ENCODE data around the gene C9orf78.

The C9orf78 gene

GRCh38 chr9:129875181-129875611 lies 40.1 kb upstream of the C9orf78 start:
- Histone ChIP-seq H3K27me3 (replicated peaks; ENCODE audit: insufficient read depth, low read length) (no peaks in the 10 kb centered on the region), H3K4me3 (ENCODE audit: low read length) (no peak overlapping the region), H4K20me1 (ENCODE audit: insufficient read depth, low read length) (no peaks in the 10 kb centered on the region), H3K9ac (ENCODE audit: low read length) (no peak overlapping the region), H3K27ac (ENCODE audit: low read length) (no peak overlapping the region), H3K79me2 (ENCODE audit: low read length) (no peaks in the 10 kb centered on the region), H3K9me3 (replicated peaks; ENCODE audit: insufficient read depth, low read length) (no peaks in the 10 kb centered on the region), H3K9me2 (replicated peaks; ENCODE audit: insufficient read depth, low read length) (no peaks in the 10 kb centered on the region), H3K4me1 (ENCODE audit: low read length) (no peaks in the 10 kb centered on the region), H3K4me2 (ENCODE audit: low read depth, low read length) (no peak overlapping the region), H2AFZ (ENCODE audit: low read length) (no peak overlapping the region), H3F3A (ENCODE audit: insufficient read depth, low read length) (no peaks in the 10 kb centered on the region), H3K36me3 (replicated peaks; ENCODE audit: insufficient read depth, low read length) (no peaks in the 10 kb centered on the region)
- DNase-seq: no peak
- TF ChIP-seq CTCF (IDR thresholded peaks at IDR 0.05; ENCODE audit: low read length): no peak
- no peak for TF ChIP-seq EZH2phosphoT487 (IDR thresholded peaks at IDR 0.05; ENCODE audit: low read length)
- no peak for TF ChIP-seq EZH2 (optimal IDR thresholded peaks at IDR 0.05; ENCODE audit: low read depth, low read length)

- Histone ChIP-seq H3K4me2 (ENCODE audit: low read depth, low read length) (no peak overlapping the region), H3K36me3 (replicated peaks; ENCODE audit: insufficient read depth, low read length) (no peaks in the 10 kb centered on the region), H3K4me1 (ENCODE audit: low read length) (no peaks in the 10 kb centered on the region), H4K20me1 (ENCODE audit: insufficient read depth, low read length) (no peaks in the 10 kb centered on the region), H3K9ac (ENCODE audit: low read length) (no peak overlapping the region), H3F3A (ENCODE audit: insufficient read depth, low read length) (no peaks in the 10 kb centered on the region), H3K9me2 (replicated peaks; ENCODE audit: insufficient read depth, low read length) (no peaks in the 10 kb centered on the region), H2AFZ (ENCODE audit: low read length) (no peak overlapping the region), H3K4me3 (ENCODE audit: low read length) (no peak overlapping the region), H3K9me3 (replicated peaks; ENCODE audit: insufficient read depth, low read length) (no peaks in the 10 kb centered on the region), H3K27me3 (replicated peaks; ENCODE audit: insufficient read depth, low read length) (no peaks in the 10 kb centered on the region), H3K27ac (ENCODE audit: low read length) (no peak overlapping the region), H3K79me2 (ENCODE audit: low read length) (no peaks in the 10 kb centered on the region)
- TF ChIP-seq CTCF (IDR thresholded peaks at IDR 0.05; ENCODE audit: low read length): no peak
- TF ChIP-seq EZH2 (optimal IDR thresholded peaks at IDR 0.05; ENCODE audit: low read depth, low read length): no peak
- no peak for TF ChIP-seq EZH2phosphoT487 (IDR thresholded peaks at IDR 0.05; ENCODE audit: low read length)
- no peak for DNase-seq
Measured at GRCh38 chr9:129874261-129875101, 39.4 kb upstream of the C9orf78 start.

GRCh38 chr9:129873563-129874190 lies 38.6 kb upstream of the C9orf78 start:
- DNase-seq: no peak
- no peaks in the 10 kb centered on the region for H3K27me3 ChIP-seq (replicated peaks; ENCODE audit: insufficient read depth, low read length)
- H3K9me2 ChIP-seq (replicated peaks; ENCODE audit: insufficient read depth, low read length): no peaks in the 10 kb centered on the region
- no peak overlapping the region for H3K27ac ChIP-seq (ENCODE audit: low read length)
- no peak overlapping the region for H2AFZ ChIP-seq (ENCODE audit: low read length)
- H3K36me3 ChIP-seq (replicated peaks; ENCODE audit: insufficient read depth, low read length): no peaks in the 10 kb centered on the region
- H3K79me2 ChIP-seq (ENCODE audit: low read length): no peaks in the 10 kb centered on the region
- H4K20me1 ChIP-seq (ENCODE audit: insufficient read depth, low read length): no peaks in the 10 kb centered on the region
- no peak overlapping the region for H3K4me2 ChIP-seq (ENCODE audit: low read depth, low read length)
- no peak for TF ChIP-seq EZH2phosphoT487 (IDR thresholded peaks at IDR 0.05; ENCODE audit: low read length)
- TF ChIP-seq CTCF (IDR thresholded peaks at IDR 0.05; ENCODE audit: low read length): no peak
- no peak for TF ChIP-seq EZH2 (optimal IDR thresholded peaks at IDR 0.05; ENCODE audit: low read depth, low read length)
- no peaks in the 10 kb centered on the region for H3K4me1 ChIP-seq (ENCODE audit: low read length)
- H3F3A ChIP-seq (ENCODE audit: insufficient read depth, low read length): no peaks in the 10 kb centered on the region
- no peak overlapping the region for H3K9ac ChIP-seq (ENCODE audit: low read length)
- H3K4me3 ChIP-seq (ENCODE audit: low read length): no peak overlapping the region
- no peaks in the 10 kb centered on the region for H3K9me3 ChIP-seq (replicated peaks; ENCODE audit: insufficient read depth, low read length)

Data from MM.1S (cell line).